Measurements from ENCODE around the gene BMPR1B.

Gene BMPR1B

GRCh38 chr4:95092766-95093165 is 335.0 kb downstream of the BMPR1B start:
- Histone ChIP-seq H3K4me3 (replicated peaks; ENCODE audit: insufficient read depth, low read length) (no peak overlapping the region), H3K27me3 (ENCODE audit: insufficient read depth, poor library complexity, severe bottlenecking) (no peaks in the 10 kb centered on the region), H3K27ac (replicated peaks) (no peak overlapping the region)
- no peak for DNase-seq (ENCODE audit: low read depth in 1 of 2, low spot score in 1 of 2)
- no peak for TF ChIP-seq GABPA (IDR thresholded peaks at IDR 0.05; ENCODE audit: low read depth)
- TF ChIP-seq POLR2AphosphoS5 (IDR thresholded peaks at IDR 0.05; ENCODE audit: low read depth), result no peak
- TF ChIP-seq REST (IDR thresholded peaks at IDR 0.05; ENCODE audit: insufficient replicate concordance, low read depth), result no peak
- TF ChIP-seq SPI1 (IDR thresholded peaks at IDR 0.05; ENCODE audit: borderline replicate concordance, low read depth), result no peak
- TF ChIP-seq CTCF (IDR thresholded peaks at IDR 0.05; ENCODE audit: insufficient read depth, low read length), result no peak

- Histone ChIP-seq H3K27ac (replicated peaks) (no peak overlapping the region), H3K27me3 (ENCODE audit: insufficient read depth, poor library complexity, severe bottlenecking) (no peaks in the 10 kb centered on the region), H3K4me3 (replicated peaks; ENCODE audit: insufficient read depth, low read length) (no peak overlapping the region)
- DNase-seq (ENCODE audit: low read depth in 1 of 2, low spot score in 1 of 2), result no peak
- TF ChIP-seq SPI1 (IDR thresholded peaks at IDR 0.05; ENCODE audit: borderline replicate concordance, low read depth) (no peak), CTCF (IDR thresholded peaks at IDR 0.05; ENCODE audit: insufficient read depth, low read length) (no peak), GABPA (IDR thresholded peaks at IDR 0.05; ENCODE audit: low read depth) (no peak), POLR2AphosphoS5 (IDR thresholded peaks at IDR 0.05; ENCODE audit: low read depth) (no peak), REST (IDR thresholded peaks at IDR 0.05; ENCODE audit: insufficient replicate concordance, low read depth) (no peak)
These were observed 335.7 kb downstream of the BMPR1B start for GRCh38 chr4:95093460-95093859.

GRCh38 chr4:95093936-95094929 is 336.5 kb downstream of the BMPR1B start:
- no peak for DNase-seq (ENCODE audit: low read depth in 1 of 2, low spot score in 1 of 2)
- no peak for TF ChIP-seq REST (IDR thresholded peaks at IDR 0.05; ENCODE audit: insufficient replicate concordance, low read depth)
- TF ChIP-seq SPI1 (IDR thresholded peaks at IDR 0.05; ENCODE audit: borderline replicate concordance, low read depth), result no peak
- no peak for TF ChIP-seq GABPA (IDR thresholded peaks at IDR 0.05; ENCODE audit: low read depth)
- no peak for TF ChIP-seq CTCF (IDR thresholded peaks at IDR 0.05; ENCODE audit: insufficient read depth, low read length)
- TF ChIP-seq POLR2AphosphoS5 (IDR thresholded peaks at IDR 0.05; ENCODE audit: low read depth), result no peak
- no peak overlapping the region for H3K27ac ChIP-seq (replicated peaks)

More at GRCh38 chr4:95093936-95094929, 336.5 kb downstream of the BMPR1B start:
- no peaks in the 10 kb centered on the region for H3K27me3 ChIP-seq (ENCODE audit: insufficient read depth, poor library complexity, severe bottlenecking)
- H3K4me3 ChIP-seq (replicated peaks; ENCODE audit: insufficient read depth, low read length), result no peak overlapping the region

All from HL-60 (cell line).